Measurements from ENCODE around the gene CBFA2T3. TPM values are rescaled to one million over a fixed set of nuclear protein-coding genes. Genes with fewer than 3 reads are reported as not detected.

Gene CBFA2T3
- total RNA-seq, 1 donor from 2014 or later = not detected

- Mint-ChIP-seq H3K9me3 (ENCODE audit: low read depth) (no peaks in the 10 kb centered on the region), H3K4me1 (ENCODE audit: low read depth) (peaks cover 35% of the 10 kb centered on the region), H3K27me3 (ENCODE audit: low read depth) (peaks cover 2% of the 10 kb centered on the region), H3K4me3 (ENCODE audit: unreplicated experiment) (no peak overlapping the region), H3K27ac (ENCODE audit: unreplicated experiment) (no peak overlapping the region), H3K36me3 (ENCODE audit: low read depth) (no peaks in the 10 kb centered on the region)
- DNase-seq (ENCODE audit: low spot score) = no peak
- TF ChIP-seq, protein P1, sequence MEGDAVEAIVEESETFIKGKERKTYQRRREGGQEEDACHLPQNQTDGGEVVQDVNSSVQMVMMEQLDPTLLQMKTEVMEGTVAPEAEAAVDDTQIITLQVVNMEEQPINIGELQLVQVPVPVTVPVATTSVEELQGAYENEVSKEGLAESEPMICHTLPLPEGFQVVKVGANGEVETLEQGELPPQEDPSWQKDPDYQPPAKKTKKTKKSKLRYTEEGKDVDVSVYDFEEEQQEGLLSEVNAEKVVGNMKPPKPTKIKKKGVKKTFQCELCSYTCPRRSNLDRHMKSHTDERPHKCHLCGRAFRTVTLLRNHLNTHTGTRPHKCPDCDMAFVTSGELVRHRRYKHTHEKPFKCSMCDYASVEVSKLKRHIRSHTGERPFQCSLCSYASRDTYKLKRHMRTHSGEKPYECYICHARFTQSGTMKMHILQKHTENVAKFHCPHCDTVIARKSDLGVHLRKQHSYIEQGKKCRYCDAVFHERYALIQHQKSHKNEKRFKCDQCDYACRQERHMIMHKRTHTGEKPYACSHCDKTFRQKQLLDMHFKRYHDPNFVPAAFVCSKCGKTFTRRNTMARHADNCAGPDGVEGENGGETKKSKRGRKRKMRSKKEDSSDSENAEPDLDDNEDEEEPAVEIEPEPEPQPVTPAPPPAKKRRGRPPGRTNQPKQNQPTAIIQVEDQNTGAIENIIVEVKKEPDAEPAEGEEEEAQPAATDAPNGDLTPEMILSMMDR (IDR thresholded peaks at IDR 0.05) = no peak
These were observed 58.9 kb downstream of the CBFA2T3 start for GRCh38 chr16:88917915-88918627.

- peaks cover 35% of the 10 kb centered on the region for H3K4me1 Mint-ChIP-seq (ENCODE audit: low read depth)
- H3K27ac Mint-ChIP-seq (ENCODE audit: unreplicated experiment) = no peak overlapping the region
These were observed 59.7 kb downstream of the CBFA2T3 start for GRCh38 chr16:88917146-88917914.

DNA sequence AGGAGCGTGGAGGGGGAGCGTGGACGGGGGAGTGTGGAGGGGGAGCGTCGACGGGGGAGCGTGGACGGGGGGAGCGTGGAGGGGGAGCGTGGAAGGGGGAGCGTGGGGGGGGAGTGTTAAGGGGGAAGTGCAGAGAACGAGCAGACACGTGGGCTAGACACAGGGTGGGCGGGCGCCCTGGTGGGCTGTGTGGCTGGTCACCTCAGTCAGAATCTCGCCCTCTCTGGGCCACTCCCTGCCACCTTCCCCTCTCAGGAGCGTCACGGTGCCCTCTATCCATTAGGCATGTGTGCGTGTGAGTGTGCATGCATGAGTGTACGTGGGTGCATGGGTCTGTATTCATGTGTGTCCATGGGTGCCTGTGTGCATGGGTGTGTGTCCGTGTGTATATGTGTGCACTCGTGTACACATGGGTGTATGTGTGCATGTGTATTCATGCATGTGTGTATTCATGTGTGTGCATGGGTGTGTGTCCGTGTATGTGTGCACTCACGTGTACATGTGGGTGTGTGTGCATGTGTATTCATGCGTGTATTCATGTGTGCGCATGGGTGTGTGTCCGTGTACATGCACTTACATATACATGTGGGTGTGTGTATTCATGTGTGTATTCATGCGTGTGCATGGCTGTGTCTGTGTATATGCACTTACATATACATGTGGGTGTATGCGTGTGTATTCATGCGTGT lies 61.2 kb downstream of the CBFA2T3 start:
- Mint-ChIP-seq H3K4me3 (ENCODE audit: unreplicated experiment) (no peak overlapping the region), H3K27me3 (ENCODE audit: low read depth) (peaks cover 6% of the 10 kb centered on the region), H3K36me3 (ENCODE audit: low read depth) (no peaks in the 10 kb centered on the region)

More at GRCh38 chr16:88917146-88917914, 59.7 kb downstream of the CBFA2T3 start:
- Mint-ChIP-seq H3K36me3 (ENCODE audit: low read depth) (no peaks in the 10 kb centered on the region), H3K4me3 (ENCODE audit: unreplicated experiment) (no peak overlapping the region), H3K27me3 (ENCODE audit: low read depth) (peaks cover 5% of the 10 kb centered on the region), H3K9me3 (ENCODE audit: low read depth) (no peaks in the 10 kb centered on the region)
- no peak for DNase-seq (ENCODE audit: low spot score)
- TF ChIP-seq, protein P1 (IDR thresholded peaks at IDR 0.05) = no peak

DNA sequence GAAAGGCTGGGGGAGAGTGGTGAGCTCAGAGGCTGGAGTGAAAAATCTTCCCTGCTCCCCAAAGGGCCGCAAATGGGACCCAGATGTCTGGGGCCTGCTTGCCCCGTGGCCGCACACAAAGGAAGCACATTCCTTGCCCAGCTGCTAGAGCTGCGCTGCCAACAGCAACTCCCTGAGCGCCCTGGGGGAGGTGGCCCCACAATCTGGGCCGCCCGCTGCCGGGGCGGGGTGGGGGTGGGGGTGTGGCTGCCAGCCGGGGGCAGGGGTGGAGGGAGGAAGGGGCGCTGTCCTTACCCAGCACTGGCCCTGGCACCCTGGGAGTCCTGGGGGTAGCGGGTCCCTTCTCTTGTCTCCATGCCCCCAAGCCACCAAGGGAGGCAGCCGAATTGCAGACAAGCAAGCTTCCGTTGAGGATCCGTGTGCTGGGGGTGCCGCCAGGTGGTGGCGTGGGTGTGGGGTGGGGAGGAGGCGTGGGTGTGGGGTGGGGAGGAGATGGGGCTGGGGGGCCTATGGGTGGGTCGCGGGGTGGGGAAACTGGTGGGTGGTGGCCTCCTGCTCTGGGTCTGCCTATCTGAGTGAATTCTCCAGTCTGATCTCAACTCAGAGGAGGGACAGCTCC lies 62.1 kb downstream of the CBFA2T3 start:
- H3K27me3 Mint-ChIP-seq (ENCODE audit: low read depth) = peaks cover 6% of the 10 kb centered on the region
- no peaks in the 10 kb centered on the region for H3K36me3 Mint-ChIP-seq (ENCODE audit: low read depth)
- no peak overlapping the region for H3K27ac Mint-ChIP-seq (ENCODE audit: unreplicated experiment)
- no peak for DNase-seq (ENCODE audit: low spot score)
- no peaks in the 10 kb centered on the region for H3K9me3 Mint-ChIP-seq (ENCODE audit: low read depth)
- TF ChIP-seq, protein P1 (IDR thresholded peaks at IDR 0.05) = no peak
- peaks cover 26% of the 10 kb centered on the region for H3K4me1 Mint-ChIP-seq (ENCODE audit: low read depth)
- no peak overlapping the region for H3K4me3 Mint-ChIP-seq (ENCODE audit: unreplicated experiment)

More for the DNA sequence above, 61.2 kb downstream of the CBFA2T3 start:
- Mint-ChIP-seq H3K27ac (ENCODE audit: unreplicated experiment) (no peak overlapping the region), H3K9me3 (ENCODE audit: low read depth) (no peaks in the 10 kb centered on the region), H3K4me1 (ENCODE audit: low read depth) (peaks cover 23% of the 10 kb centered on the region)
- DNase-seq (ENCODE audit: low spot score) = no peak
- TF ChIP-seq, protein P1 (IDR thresholded peaks at IDR 0.05) = no peak

- Mint-ChIP-seq H3K27ac (ENCODE audit: unreplicated experiment) (no peak overlapping the region), H3K27me3 (ENCODE audit: low read depth) (peaks cover 6% of the 10 kb centered on the region), H3K4me1 (ENCODE audit: low read depth) (peaks cover 26% of the 10 kb centered on the region), H3K9me3 (ENCODE audit: low read depth) (no peaks in the 10 kb centered on the region), H3K4me3 (ENCODE audit: unreplicated experiment) (no peak overlapping the region), H3K36me3 (ENCODE audit: low read depth) (no peaks in the 10 kb centered on the region)
- DNase-seq (ENCODE audit: low spot score) = no peak
- TF ChIP-seq, protein P1 (IDR thresholded peaks at IDR 0.05) = no peak
These were observed 63.1 kb downstream of the CBFA2T3 start for GRCh38 chr16:88913870-88914269.

Measured in chondrocyte (in vitro differentiated cells).